Measurements from ENCODE around the gene ALG12.

GRCh38 chr22:49883294-49883640 lies 35.0 kb downstream of the ALG12 start:
- TF ChIP-seq RFX5 (IDR thresholded peaks at IDR 0.05; ENCODE audit: borderline replicate concordance, low read depth, low read length) (no peak), CHD2 (IDR thresholded peaks at IDR 0.05; ENCODE audit: low read length) (no peak), EZH2 (IDR thresholded peaks at IDR 0.05; ENCODE audit: low read depth, low read length, severe bottlenecking) (no peak), ASH2L (IDR thresholded peaks at IDR 0.05; ENCODE audit: low read length) (no peak), TEAD4 (IDR thresholded peaks at IDR 0.05; ENCODE audit: low read depth, low read length) (no peak), NRF1 (IDR thresholded peaks at IDR 0.05; ENCODE audit: low read depth, low read length) (no peak), BCL11A (IDR thresholded peaks at IDR 0.05; ENCODE audit: low read depth in 2 of 2, low read length in 2 of 2) (no peak), POLR2AphosphoS5 (IDR thresholded peaks at IDR 0.05; ENCODE audit: low read depth, low read length) (no peak), POLR2A (IDR thresholded peaks at IDR 0.05; ENCODE audit: control extremely low read depth in 1 of 2, low read depth in 2 of 2, low read length in 2 of 2) (no peak), TBP (IDR thresholded peaks at IDR 0.05; ENCODE audit: low read depth, low read length) (no peak)
- TF ChIP-seq, protein P1, sequence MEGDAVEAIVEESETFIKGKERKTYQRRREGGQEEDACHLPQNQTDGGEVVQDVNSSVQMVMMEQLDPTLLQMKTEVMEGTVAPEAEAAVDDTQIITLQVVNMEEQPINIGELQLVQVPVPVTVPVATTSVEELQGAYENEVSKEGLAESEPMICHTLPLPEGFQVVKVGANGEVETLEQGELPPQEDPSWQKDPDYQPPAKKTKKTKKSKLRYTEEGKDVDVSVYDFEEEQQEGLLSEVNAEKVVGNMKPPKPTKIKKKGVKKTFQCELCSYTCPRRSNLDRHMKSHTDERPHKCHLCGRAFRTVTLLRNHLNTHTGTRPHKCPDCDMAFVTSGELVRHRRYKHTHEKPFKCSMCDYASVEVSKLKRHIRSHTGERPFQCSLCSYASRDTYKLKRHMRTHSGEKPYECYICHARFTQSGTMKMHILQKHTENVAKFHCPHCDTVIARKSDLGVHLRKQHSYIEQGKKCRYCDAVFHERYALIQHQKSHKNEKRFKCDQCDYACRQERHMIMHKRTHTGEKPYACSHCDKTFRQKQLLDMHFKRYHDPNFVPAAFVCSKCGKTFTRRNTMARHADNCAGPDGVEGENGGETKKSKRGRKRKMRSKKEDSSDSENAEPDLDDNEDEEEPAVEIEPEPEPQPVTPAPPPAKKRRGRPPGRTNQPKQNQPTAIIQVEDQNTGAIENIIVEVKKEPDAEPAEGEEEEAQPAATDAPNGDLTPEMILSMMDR (IDR thresholded peaks at IDR 0.05; ENCODE audit: control extremely low read depth in 1 of 3, insufficient read depth in 1 of 3, low read depth in 1 of 3, low read length in 3 of 3): no peak
- TF ChIP-seq, protein P2, sequence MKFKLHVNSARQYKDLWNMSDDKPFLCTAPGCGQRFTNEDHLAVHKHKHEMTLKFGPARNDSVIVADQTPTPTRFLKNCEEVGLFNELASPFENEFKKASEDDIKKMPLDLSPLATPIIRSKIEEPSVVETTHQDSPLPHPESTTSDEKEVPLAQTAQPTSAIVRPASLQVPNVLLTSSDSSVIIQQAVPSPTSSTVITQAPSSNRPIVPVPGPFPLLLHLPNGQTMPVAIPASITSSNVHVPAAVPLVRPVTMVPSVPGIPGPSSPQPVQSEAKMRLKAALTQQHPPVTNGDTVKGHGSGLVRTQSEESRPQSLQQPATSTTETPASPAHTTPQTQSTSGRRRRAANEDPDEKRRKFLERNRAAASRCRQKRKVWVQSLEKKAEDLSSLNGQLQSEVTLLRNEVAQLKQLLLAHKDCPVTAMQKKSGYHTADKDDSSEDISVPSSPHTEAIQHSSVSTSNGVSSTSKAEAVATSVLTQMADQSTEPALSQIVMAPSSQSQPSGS (IDR thresholded peaks at IDR 0.05; ENCODE audit: low read length): no peak

Measured in H1 (cell line).